Measurements from ENCODE around the gene HPSE2.
A peak's percentile ranks its signal among the peaks of the same experiment; 100 is the strongest.

Gene HPSE2

GRCh38 chr10:98808282-98808892 is 427.3 kb downstream of the HPSE2 start:
- no peak overlapping the region for H3K4me3 ChIP-seq (ENCODE audit: low read length)
- DNase-seq (ENCODE audit: low read depth, low spot score), result no peak

- no peak for DNase-seq (ENCODE audit: low read depth, low spot score)
- no peak overlapping the region for H3K4me3 ChIP-seq (ENCODE audit: low read length)
Measured at GRCh38 chr10:98800263-98800662, 435.4 kb downstream of the HPSE2 start.

- DNase-seq (ENCODE audit: low read depth, low spot score), result no peak
- no peak overlapping the region for H3K4me3 ChIP-seq (ENCODE audit: low read length)
Measured at GRCh38 chr10:98795467-98795866, 440.2 kb downstream of the HPSE2 start.

GRCh38 chr10:98790817-98791216 is 444.8 kb downstream of the HPSE2 start:
- DNase-seq (ENCODE audit: low read depth, low spot score), result no peak

GRCh38 chr10:98778277-98778759 is 457.3 kb downstream of the HPSE2 start:
- no peak for DNase-seq (ENCODE audit: low read depth, low spot score)

More at GRCh38 chr10:98790817-98791216, 444.8 kb downstream of the HPSE2 start:
- H3K4me3 ChIP-seq (ENCODE audit: low read length), result no peak overlapping the region

GRCh38 chr10:98758463-98758862 is 477.2 kb downstream of the HPSE2 start:
- H3K4me3 ChIP-seq (ENCODE audit: low read length), result no peak overlapping the region
- DNase-seq (ENCODE audit: low read depth, low spot score), result no peak

More at GRCh38 chr10:98778277-98778759, 457.3 kb downstream of the HPSE2 start:
- no peak overlapping the region for H3K4me3 ChIP-seq (ENCODE audit: low read length)

- peak; percentile 25 for DNase-seq (ENCODE audit: low read depth, low spot score)
Measured at GRCh38 chr10:98748298-98748697, 487.4 kb downstream of the HPSE2 start.

GRCh38 chr10:98745645-98746044 is 490.0 kb downstream of the HPSE2 start:
- no peak for DNase-seq (ENCODE audit: low read depth, low spot score)

More at GRCh38 chr10:98748298-98748697, 487.4 kb downstream of the HPSE2 start:
- no peak overlapping the region for H3K4me3 ChIP-seq (ENCODE audit: low read length)

GRCh38 chr10:98720551-98720950 is 515.1 kb downstream of the HPSE2 start:
- no peak overlapping the region for H3K4me3 ChIP-seq (ENCODE audit: low read length)
- DNase-seq (ENCODE audit: low read depth, low spot score), result no peak

More at GRCh38 chr10:98745645-98746044, 490.0 kb downstream of the HPSE2 start:
- no peak overlapping the region for H3K4me3 ChIP-seq (ENCODE audit: low read length)

GRCh38 chr10:98713586-98713985 is 522.1 kb downstream of the HPSE2 start:
- no peak overlapping the region for H3K4me3 ChIP-seq (ENCODE audit: low read length)
- no peak for DNase-seq (ENCODE audit: low read depth, low spot score)

- DNase-seq (ENCODE audit: low read depth, low spot score), result no peak
- no peak overlapping the region for H3K4me3 ChIP-seq (ENCODE audit: low read length)
Measured at GRCh38 chr10:98696516-98696915, 539.1 kb downstream of the HPSE2 start.

- DNase-seq (ENCODE audit: low read depth, low spot score), result no peak
Measured at GRCh38 chr10:98694883-98695282, 540.8 kb downstream of the HPSE2 start.

GRCh38 chr10:98694014-98694413 is 541.6 kb downstream of the HPSE2 start:
- H3K4me3 ChIP-seq (ENCODE audit: low read length), result no peak overlapping the region

More at GRCh38 chr10:98694883-98695282, 540.8 kb downstream of the HPSE2 start:
- H3K4me3 ChIP-seq (ENCODE audit: low read length), result no peak overlapping the region

GRCh38 chr10:98687685-98688084 is 548.0 kb downstream of the HPSE2 start:
- H3K4me3 ChIP-seq (ENCODE audit: low read length), result no peak overlapping the region
- DNase-seq (ENCODE audit: low read depth, low spot score), result no peak

More at GRCh38 chr10:98694014-98694413, 541.6 kb downstream of the HPSE2 start:
- no peak for DNase-seq (ENCODE audit: low read depth, low spot score)

GRCh38 chr10:98684019-98684899 is 551.4 kb downstream of the HPSE2 start:
- H3K4me3 ChIP-seq (ENCODE audit: low read length), result no peak overlapping the region
- no peak for DNase-seq (ENCODE audit: low read depth, low spot score)

GRCh38 chr10:98676895-98677294 is 558.8 kb downstream of the HPSE2 start:
- DNase-seq (ENCODE audit: low read depth, low spot score), result no peak
- H3K4me3 ChIP-seq (ENCODE audit: low read length), result no peak overlapping the region

GRCh38 chr10:98675902-98676301 is 559.8 kb downstream of the HPSE2 start:
- DNase-seq (ENCODE audit: low read depth, low spot score), result no peak
- H3K4me3 ChIP-seq (ENCODE audit: low read length), result no peak overlapping the region

- DNase-seq (ENCODE audit: low read depth, low spot score), result no peak
- no peak overlapping the region for H3K4me3 ChIP-seq (ENCODE audit: low read length)
Measured at GRCh38 chr10:98673171-98673782, 562.4 kb downstream of the HPSE2 start.

- DNase-seq (ENCODE audit: low read depth, low spot score), result no peak
Measured at GRCh38 chr10:98667081-98667480, 568.6 kb downstream of the HPSE2 start.

GRCh38 chr10:98666276-98666675 is 569.4 kb downstream of the HPSE2 start:
- H3K4me3 ChIP-seq (ENCODE audit: low read length), result no peak overlapping the region

More at GRCh38 chr10:98667081-98667480, 568.6 kb downstream of the HPSE2 start:
- no peak overlapping the region for H3K4me3 ChIP-seq (ENCODE audit: low read length)

More at GRCh38 chr10:98666276-98666675, 569.4 kb downstream of the HPSE2 start:
- DNase-seq (ENCODE audit: low read depth, low spot score), result no peak
